Neural cell (in vitro differentiated cells): ENCODE data around the gene RNF169.
A peak's percentile ranks its signal among the peaks of the same experiment; 100 is the strongest.

Source experiments
- EP300 ChIP-seq: fragments of 450-650 bp; conservative IDR thresholded peaks from 2 replicates; pipeline ENCODE4 v1.6.1; 2014; ENCODE audit warnings: antibody characterized with exemption, mild to moderate bottlenecking, moderate library complexity; ENCODE audit not compliant: poor library complexity, severe bottlenecking
- POLR2AphosphoS5 ChIP-seq: IDR thresholded peaks from 2 replicates; pipeline ENCODE4 v1.6.1; 2012
- TAF1 ChIP-seq: IDR thresholded peaks from 2 replicates; pipeline ENCODE4 v1.6.1; 2012; ENCODE audit warnings: low read depth
- TF ChIP-seq, protein P1 (sequence below): IDR thresholded peaks from 2 replicates; pipeline ENCODE4 v1.6.1; 2012; ENCODE audit warnings: borderline replicate concordance
- TF ChIP-seq, protein P2 (sequence below): fragments of 450-650 bp; IDR thresholded peaks from 2 replicates; pipeline ENCODE4 v1.5.1; 2014; ENCODE audit warnings: antibody characterized with exemption, mild to moderate bottlenecking, moderate library complexity; ENCODE audit not compliant: poor library complexity, severe bottlenecking

DNA sequence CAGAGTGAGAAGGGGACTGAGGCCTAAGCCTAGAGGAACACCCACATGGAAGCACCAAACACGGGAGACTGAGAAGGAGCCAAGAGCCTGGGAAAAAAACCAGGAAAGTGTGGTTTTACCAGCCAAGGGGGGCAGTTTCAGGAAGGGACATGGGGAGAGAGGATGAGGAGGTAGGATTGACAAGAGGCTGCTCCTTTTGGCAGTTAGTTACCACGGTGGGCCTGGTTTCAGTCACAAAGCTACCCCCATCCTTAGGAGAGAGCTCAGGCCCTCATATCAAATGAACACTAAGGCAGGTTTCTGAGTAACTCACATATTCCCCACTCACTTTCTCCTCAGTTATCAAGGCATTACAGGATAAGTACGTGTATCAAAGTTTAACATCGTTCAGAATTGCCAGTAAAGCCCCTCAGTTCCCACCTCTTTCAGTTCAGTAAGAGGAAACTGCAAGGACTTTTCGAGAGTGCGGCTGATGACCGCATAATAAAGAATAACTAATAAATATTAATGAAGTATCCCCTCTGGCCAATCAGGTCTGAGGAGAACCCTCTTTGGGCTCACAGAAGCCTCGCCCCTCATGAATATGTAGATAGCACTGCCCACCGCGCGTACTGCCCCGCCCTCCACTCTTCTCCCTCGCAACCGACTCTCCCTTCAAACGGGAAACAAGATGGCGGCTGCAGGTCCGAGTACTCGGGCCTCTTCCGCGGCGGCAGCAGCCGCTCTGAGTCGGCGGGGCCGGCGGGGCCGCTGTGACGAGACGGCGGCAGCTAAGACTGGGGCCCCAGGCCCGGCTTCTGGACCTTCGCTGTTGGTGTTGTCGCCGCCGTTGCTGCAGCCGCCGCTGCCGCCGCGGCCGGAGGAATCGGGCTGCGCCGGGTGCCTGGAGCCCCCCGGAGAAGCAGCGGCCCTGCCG lies at the start of gene RNF169:
- TF ChIP-seq POLR2AphosphoS5 (peak; percentile 90), TAF1 (peak; percentile 77), EP300 (peak; percentile 37)
- TF ChIP-seq, protein P1, sequence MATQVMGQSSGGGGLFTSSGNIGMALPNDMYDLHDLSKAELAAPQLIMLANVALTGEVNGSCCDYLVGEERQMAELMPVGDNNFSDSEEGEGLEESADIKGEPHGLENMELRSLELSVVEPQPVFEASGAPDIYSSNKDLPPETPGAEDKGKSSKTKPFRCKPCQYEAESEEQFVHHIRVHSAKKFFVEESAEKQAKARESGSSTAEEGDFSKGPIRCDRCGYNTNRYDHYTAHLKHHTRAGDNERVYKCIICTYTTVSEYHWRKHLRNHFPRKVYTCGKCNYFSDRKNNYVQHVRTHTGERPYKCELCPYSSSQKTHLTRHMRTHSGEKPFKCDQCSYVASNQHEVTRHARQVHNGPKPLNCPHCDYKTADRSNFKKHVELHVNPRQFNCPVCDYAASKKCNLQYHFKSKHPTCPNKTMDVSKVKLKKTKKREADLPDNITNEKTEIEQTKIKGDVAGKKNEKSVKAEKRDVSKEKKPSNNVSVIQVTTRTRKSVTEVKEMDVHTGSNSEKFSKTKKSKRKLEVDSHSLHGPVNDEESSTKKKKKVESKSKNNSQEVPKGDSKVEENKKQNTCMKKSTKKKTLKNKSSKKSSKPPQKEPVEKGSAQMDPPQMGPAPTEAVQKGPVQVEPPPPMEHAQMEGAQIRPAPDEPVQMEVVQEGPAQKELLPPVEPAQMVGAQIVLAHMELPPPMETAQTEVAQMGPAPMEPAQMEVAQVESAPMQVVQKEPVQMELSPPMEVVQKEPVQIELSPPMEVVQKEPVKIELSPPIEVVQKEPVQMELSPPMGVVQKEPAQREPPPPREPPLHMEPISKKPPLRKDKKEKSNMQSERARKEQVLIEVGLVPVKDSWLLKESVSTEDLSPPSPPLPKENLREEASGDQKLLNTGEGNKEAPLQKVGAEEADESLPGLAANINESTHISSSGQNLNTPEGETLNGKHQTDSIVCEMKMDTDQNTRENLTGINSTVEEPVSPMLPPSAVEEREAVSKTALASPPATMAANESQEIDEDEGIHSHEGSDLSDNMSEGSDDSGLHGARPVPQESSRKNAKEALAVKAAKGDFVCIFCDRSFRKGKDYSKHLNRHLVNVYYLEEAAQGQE, result peak; percentile 73
- TF ChIP-seq, protein P2, sequence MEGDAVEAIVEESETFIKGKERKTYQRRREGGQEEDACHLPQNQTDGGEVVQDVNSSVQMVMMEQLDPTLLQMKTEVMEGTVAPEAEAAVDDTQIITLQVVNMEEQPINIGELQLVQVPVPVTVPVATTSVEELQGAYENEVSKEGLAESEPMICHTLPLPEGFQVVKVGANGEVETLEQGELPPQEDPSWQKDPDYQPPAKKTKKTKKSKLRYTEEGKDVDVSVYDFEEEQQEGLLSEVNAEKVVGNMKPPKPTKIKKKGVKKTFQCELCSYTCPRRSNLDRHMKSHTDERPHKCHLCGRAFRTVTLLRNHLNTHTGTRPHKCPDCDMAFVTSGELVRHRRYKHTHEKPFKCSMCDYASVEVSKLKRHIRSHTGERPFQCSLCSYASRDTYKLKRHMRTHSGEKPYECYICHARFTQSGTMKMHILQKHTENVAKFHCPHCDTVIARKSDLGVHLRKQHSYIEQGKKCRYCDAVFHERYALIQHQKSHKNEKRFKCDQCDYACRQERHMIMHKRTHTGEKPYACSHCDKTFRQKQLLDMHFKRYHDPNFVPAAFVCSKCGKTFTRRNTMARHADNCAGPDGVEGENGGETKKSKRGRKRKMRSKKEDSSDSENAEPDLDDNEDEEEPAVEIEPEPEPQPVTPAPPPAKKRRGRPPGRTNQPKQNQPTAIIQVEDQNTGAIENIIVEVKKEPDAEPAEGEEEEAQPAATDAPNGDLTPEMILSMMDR, result no peak
